Uterus (tissue), 2 donors: ENCODE data around the gene FRS3.

Experiments used
- CTCF ChIP-seq, 4 experiments: fragments of 200-600 bp in 2 of 4; fragments of 450-650 bp in 2 of 4; sonication (generic) in 2 of 4; IDR thresholded peaks; one replicate each; pipeline ENCODE4 v1.5.1; 2016 to 2019; ENCODE audit warnings: antibody characterized with exemption in 4 of 4, mild to moderate bottlenecking in 2 of 4, moderate library complexity in 1 of 4
- POLR2A ChIP-seq, 2 donors: fragments of 450-650 bp; IDR thresholded peaks; one replicate each; pipeline ENCODE4 v1.6.1; 2016; ENCODE audit warnings: antibody characterized with exemption in 2 of 2, mild to moderate bottlenecking in 1 of 2, moderate library complexity in 1 of 2

DNA sequence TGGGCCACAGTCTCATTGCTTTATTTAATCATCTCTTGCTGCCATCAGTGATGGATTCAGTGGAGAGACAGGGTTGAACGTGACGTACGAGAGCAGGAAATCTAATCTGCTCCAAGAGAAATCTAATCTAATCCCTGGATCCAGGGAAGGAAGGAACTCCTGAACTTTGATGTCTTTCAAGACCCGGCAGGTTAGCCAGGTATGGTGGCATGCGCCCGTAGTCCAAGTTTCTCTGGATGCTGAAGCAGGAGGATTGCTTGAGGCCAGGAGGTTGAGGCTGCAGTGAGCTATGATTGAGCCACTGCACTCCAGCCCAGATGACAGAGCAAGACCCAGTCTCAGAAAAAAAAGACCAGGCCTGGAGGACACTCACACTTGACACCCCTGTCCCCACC lies 21.1 kb downstream of the FRS3 start:
- TF ChIP-seq POLR2A (IDR thresholded peaks at IDR 0.05), result no peak
- TF ChIP-seq CTCF (IDR thresholded peaks at IDR 0.05), result no peak
